Ectodermal cell (in vitro differentiated cells): ENCODE results near the gene DNAAF9.

Experiments used
- H3K27ac ChIP-seq: 2 replicates; pipeline ENCODE4 v1.7.0; 2013; ENCODE audit warnings: mild to moderate bottlenecking, low read depth, low read length; ENCODE audit not compliant: insufficient read depth, poor library complexity, severe bottlenecking
- H3K27me3 ChIP-seq: 2 replicates; pipeline ENCODE4 v1.7.0; 2013; ENCODE audit warnings: mild to moderate bottlenecking, low read length; ENCODE audit not compliant: insufficient read depth, control insufficient read depth, poor library complexity, severe bottlenecking
- H3K36me3 ChIP-seq: one replicate; pipeline ENCODE4 v1.7.0; 2013; ENCODE audit warnings: low read length; ENCODE audit not compliant: control insufficient read depth, insufficient read depth
- H3K4me1 ChIP-seq: one replicate; pipeline ENCODE4 v1.7.0; 2013; ENCODE audit warnings: low read length; ENCODE audit not compliant: control insufficient read depth, insufficient read depth
- H3K4me3 ChIP-seq: 2 replicates; pipeline ENCODE4 v1.7.0; 2013; ENCODE audit warnings: low read depth, low read length, control low read depth; ENCODE audit not compliant: insufficient read depth
- H3K9me3 ChIP-seq: 2 replicates; pipeline ENCODE4 v1.7.0; 2013; ENCODE audit warnings: mild to moderate bottlenecking, low read length, moderate library complexity; ENCODE audit not compliant: control insufficient read depth
- WGBS, 2 experiments: methylation state at CpG; one replicate each; pipeline ENCODE4 v1.1.7; 2013; ENCODE audit warnings: missing lambda C conversion rate in 2 of 2; 5-methylcytosine and 5-hydroxymethylcytosine counted together

Gene DNAAF9

DNA sequence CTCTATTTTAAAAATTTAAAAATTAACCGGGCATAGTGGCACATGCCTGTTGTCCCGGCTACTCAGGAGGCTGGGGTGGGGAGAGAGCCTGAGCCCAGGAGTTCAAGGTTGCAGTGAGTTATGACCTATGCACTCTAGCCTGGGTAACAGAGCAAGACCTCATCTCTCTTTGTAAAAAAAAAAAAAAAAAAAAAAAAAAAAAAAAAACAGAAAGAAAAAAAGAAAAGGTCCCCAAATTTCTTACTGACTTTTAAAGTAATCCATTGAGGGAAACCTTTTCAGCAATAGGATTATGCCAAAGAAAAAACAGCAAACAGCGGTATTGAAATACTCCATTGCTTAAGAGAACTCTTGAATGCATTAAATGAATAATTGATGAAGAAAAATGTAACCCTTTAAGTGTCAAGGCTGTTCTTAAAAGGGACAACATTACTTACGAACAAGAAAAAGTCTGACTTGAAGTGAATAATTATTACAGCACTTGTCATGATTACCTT, 6.0 kb upstream of the DNAAF9 start:
- H3K27ac ChIP-seq: no peak overlapping the region
- WGBS, 2 experiments: 90 to 91% methylated on average over 4 of the region's 4 CpGs
- H3K36me3 ChIP-seq: no peaks in the 10 kb centered on the region
- no peaks in the 10 kb centered on the region for H3K27me3 ChIP-seq
- no peak overlapping the region for H3K4me3 ChIP-seq
- no peaks in the 10 kb centered on the region for H3K9me3 ChIP-seq
- H3K4me1 ChIP-seq: peaks cover under 1% of the 10 kb centered on the region

DNA sequence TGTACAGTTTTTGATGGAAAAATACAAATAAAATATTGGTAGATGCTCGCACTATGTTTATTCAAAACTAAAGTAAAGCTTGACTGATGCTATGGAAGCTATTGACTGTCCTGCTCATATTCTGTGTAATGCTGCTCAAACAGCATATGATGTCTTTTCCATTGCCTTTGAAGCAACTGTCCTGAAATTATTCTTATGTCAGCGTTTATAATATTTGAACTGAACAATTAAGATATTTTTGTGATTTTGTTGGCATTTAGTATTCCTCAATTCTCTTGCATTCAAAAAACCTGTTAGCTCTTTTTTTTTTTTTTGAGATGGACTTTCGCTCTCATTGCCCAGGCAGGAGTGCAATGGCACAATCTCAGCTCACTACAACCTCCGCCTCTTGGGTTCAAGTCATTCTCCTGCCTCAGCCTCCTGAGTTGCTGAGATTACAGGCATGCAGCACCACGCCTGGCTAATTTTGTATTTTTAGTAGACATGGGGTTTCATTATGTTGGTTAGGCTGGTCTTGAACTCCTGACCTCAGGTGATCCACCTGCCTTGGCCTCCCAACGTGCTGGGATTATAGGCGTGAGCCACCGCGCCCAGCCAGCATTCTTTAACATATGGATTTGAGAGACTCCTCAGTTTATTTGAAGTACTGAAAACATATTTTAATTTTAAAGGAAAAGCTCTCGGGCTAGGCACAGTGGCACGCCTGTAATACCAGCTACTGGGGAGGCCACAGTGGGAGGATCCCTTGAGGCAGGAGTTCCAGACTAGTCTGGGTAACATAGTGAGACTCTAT, 5.3 kb upstream of the DNAAF9 start:
- H3K27ac ChIP-seq: no peak overlapping the region
- peaks cover 4% of the 10 kb centered on the region for H3K4me1 ChIP-seq
- no peaks in the 10 kb centered on the region for H3K36me3 ChIP-seq
- no peak overlapping the region for H3K4me3 ChIP-seq
- no peaks in the 10 kb centered on the region for H3K27me3 ChIP-seq
- H3K9me3 ChIP-seq: no peaks in the 10 kb centered on the region
- WGBS, 2 experiments: 93 to 94% methylated on average over 10 to 11 of the region's 11 CpGs

DNA sequence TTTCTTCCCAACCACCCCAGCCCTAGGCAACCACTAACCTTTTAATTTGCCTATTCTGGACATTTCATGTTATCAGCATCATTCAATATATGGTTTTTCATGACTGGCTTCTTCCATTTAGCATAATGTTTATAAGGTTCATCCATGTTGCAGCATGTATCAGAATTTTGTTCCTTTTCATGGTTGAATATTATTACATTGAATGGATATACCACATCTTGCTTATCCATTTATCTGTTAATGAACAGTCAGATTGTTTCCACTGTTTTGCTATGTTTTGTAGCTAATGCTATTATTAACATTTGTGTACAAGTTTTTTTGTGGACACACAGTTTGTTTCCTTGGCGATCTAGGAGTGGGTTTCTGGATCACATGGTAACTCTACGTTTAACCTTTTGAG, 3.0 kb upstream of the DNAAF9 start:
- H3K27ac ChIP-seq: no peak overlapping the region
- H3K9me3 ChIP-seq: no peaks in the 10 kb centered on the region
- 86 to 91% methylated on average over 2 of the region's 2 CpGs for WGBS, 2 experiments
- peaks cover 4% of the 10 kb centered on the region for H3K4me1 ChIP-seq
- peaks cover 5% of the 10 kb centered on the region for H3K27me3 ChIP-seq
- no peak overlapping the region for H3K4me3 ChIP-seq
- no peaks in the 10 kb centered on the region for H3K36me3 ChIP-seq

DNA sequence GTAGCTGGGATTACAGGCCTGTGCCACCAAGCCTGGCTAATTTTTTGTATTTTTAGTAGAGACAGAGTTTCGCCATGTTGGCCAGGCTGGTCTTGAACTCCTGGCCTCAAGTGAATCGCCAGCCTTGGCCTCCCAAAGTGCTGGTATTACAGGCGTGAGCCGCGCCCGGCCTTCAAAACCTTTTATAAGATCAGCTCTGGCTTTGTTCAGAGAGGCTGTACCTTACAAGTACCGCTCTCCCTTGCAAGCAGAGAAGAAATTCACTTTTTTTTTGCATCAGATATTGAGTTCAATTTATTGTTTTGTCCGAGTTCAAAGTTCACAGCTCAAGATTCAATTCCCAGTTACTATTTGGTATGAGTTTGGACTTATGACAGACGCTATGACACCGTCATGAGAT, 1.9 kb upstream of the DNAAF9 start:
- Histone ChIP-seq H3K4me3 (no peak overlapping the region), H3K27ac (no peak overlapping the region), H3K27me3 (peaks cover 5% of the 10 kb centered on the region), H3K4me1 (peaks cover 4% of the 10 kb centered on the region), H3K36me3 (no peaks in the 10 kb centered on the region), H3K9me3 (no peaks in the 10 kb centered on the region)
- WGBS, 2 experiments: 95% methylated on average over 10 of the region's 10 CpGs

DNA sequence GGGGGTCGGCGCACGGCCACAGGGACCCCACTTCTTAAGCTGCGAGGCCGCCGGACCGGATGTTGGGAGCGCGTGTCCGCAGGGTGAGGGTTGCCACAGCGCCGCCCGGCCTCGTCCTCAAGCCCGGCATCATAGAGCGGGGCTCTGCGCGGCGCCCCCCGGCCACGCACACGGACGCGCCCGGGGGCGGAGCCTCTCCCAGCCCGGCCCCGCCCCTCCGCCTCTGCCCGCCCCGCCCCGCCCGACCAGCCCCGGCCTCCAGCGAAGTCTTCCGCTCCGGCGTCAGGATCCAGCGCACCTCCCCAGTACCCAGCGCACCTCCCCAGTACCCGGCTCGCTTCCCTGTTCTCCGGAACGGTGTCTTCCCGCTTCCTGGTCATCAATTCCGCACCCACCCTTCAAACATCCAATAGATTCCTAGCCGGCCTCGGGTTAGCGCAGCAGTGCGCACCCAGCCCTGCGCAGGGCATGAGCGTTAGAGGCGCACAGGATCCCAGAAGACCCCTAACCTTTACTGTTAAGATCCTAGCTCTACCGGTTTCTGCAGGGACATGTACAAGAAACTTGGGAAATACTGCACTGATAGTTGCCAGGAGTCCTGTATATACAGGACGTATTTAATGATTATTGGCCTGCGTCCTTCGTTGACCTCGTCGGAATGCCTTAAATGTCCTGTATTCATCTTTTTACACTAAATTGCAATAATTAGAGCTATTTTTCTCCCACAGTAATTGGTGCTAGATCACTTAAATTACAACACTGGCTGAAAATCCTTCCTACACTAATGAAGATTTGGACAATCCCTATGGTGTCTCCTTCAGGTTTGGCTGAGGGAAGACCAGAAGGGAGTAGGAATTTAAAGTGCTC, 535 bp upstream of the DNAAF9 start:
- H3K9me3 ChIP-seq: no peaks in the 10 kb centered on the region
- peak overlapping the region; percentile 66 for H3K4me3 ChIP-seq
- H3K27me3 ChIP-seq: peaks cover 5% of the 10 kb centered on the region
- WGBS, 2 experiments: 0 to 1% methylated on average over 58 to 59 of the region's 59 CpGs
- H3K27ac ChIP-seq: peak overlapping the region; percentile 67
- H3K36me3 ChIP-seq: no peaks in the 10 kb centered on the region
- H3K4me1 ChIP-seq: peaks cover 4% of the 10 kb centered on the region

DNA sequence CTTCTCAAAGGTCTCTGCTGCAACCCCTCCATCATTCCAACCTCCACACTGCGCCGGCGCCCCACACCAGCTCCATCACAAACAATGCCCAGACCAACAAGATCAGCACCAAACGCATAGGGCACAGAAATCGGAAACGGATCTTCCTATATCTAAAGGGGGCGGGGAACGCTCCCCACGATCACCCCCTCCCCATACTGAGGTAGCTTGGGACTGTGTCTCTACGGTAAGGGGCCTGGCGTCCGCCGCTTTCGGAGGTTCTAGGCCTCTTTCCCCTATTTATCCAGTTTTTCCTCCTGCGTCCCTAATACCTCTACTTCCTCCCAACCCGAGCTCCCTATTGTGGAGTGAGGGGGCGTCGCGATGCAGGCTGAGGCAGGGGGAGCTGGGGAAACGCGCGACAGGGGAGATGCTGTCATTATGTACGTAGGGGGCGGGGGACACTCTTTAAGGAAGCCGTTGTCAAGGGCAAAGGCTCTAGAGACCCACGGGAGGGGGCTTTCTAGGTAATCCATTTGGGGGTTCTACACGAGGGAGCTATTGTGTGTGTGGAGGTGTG, 909 bp downstream of the DNAAF9 start:
- no peaks in the 10 kb centered on the region for H3K9me3 ChIP-seq
- H3K4me3 ChIP-seq: peak overlapping the region; percentile 66
- peaks cover 5% of the 10 kb centered on the region for H3K27me3 ChIP-seq
- H3K4me1 ChIP-seq: peaks cover 4% of the 10 kb centered on the region
- 2 to 3% methylated on average over 25 to 27 of the region's 27 CpGs for WGBS, 2 experiments
- no peak overlapping the region for H3K27ac ChIP-seq
- H3K36me3 ChIP-seq: no peaks in the 10 kb centered on the region

DNA sequence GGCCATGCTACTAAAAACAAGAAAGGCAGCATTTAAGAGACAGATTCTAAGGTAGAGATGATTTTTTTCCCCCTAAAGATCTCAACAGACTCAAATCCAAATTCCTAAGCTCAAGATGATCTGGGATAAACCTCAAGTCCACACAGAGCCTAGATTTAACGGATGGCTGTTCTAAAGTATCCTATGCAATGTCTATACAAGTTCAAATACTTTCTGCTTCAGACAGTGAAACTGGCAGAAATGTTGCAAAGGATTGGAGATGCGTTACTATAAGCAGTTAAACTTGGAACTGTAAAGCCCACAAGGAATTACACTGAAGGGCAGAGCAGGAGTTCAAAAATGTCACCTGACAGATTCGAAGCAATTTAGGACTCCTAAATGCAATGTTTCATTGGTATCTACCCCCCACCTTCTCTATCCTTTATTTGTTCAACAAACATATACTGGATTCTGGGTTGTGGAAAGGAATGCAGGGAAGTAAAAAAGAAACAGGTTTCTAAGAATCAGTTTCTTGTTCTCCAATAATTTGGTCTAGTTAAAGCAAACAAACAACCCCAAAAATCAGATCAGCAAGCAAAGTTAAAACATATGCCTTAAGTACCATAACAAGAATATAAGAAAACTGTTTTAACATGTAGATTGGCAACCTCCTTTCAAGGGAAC, 1.6 kb downstream of the DNAAF9 start:
- Histone ChIP-seq H3K36me3 (no peaks in the 10 kb centered on the region), H3K9me3 (no peaks in the 10 kb centered on the region), H3K4me1 (peaks cover 4% of the 10 kb centered on the region), H3K27me3 (peaks cover 5% of the 10 kb centered on the region), H3K27ac (no peak overlapping the region), H3K4me3 (peak overlapping the region; percentile 66)
- WGBS, 2 experiments: 89 to 98% methylated on average over 3 of the region's 3 CpGs

DNA sequence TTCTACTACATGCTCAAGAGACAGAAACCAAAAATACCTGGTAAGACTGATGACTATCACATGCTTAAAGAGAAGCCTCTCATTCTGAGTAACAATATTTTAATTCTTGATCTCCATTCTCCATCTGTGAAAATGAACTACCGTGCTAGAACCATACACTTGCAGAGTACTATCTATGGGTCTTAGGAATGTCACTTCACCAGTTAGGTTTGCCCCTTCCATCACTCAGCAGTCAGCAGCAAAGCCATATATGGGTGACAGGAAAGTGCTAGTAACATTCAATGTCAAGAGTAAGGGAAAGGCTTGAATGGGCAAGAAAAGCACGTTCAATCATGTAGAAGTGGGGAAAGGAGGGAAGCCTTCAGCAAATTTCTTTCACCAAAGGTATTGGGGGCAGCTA, 2.3 kb downstream of the DNAAF9 start:
- H3K36me3 ChIP-seq: no peaks in the 10 kb centered on the region
- H3K27ac ChIP-seq: no peak overlapping the region
- H3K4me3 ChIP-seq: no peak overlapping the region
- WGBS, 2 experiments: 75 to 81% methylated on average over 2 of the region's 2 CpGs
- H3K9me3 ChIP-seq: no peaks in the 10 kb centered on the region
- H3K27me3 ChIP-seq: peaks cover 5% of the 10 kb centered on the region
- peaks cover 4% of the 10 kb centered on the region for H3K4me1 ChIP-seq

DNA sequence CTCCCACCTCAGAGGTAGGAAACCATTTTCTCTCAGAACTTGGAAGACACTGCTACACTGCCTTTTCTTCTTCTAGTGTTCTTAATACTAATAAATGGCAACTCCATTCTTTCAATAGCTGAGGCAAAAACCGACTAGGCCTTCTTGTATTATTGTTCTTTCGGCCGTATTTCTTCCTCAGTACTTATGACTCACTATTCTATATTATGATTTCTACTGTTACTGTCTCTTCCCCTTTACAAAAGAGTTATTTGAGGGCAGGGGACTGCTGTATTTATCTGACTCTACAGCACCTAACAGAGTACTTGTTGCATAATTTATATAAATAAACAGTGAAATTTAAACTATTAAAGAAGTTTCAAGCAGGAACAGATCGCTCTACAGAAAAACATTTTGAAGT, 3.1 kb downstream of the DNAAF9 start:
- no peaks in the 10 kb centered on the region for H3K9me3 ChIP-seq
- H3K4me3 ChIP-seq: no peak overlapping the region
- peaks cover 5% of the 10 kb centered on the region for H3K27me3 ChIP-seq
- no peak overlapping the region for H3K27ac ChIP-seq
- whole genome bisulfite sequencing, 2 experiments: 96% methylated on average over 4 of the region's 4 CpGs
- H3K36me3 ChIP-seq: no peaks in the 10 kb centered on the region
- H3K4me1 ChIP-seq: peaks cover 4% of the 10 kb centered on the region
